Mononuclear cell (primary cell): ENCODE measurements around the gene IFI30. TPM values are rescaled to one million over a fixed set of nuclear protein-coding genes. Genes with fewer than 3 reads are reported as not detected.
"Not testable (repeated sequence)": the region's sequence is repeated elsewhere in the genome, so short reads cannot be mapped to it uniquely, and the experiment has no call there.

Experiments used
- H3K27me3 ChIP-seq: 2 replicates; pipeline ENCODE4 v1.6.0; 2011; ENCODE audit warnings: low read length, control low read depth; ENCODE audit not compliant: insufficient read depth
- H3K4me1 ChIP-seq: 2 replicates; pipeline ENCODE4 v1.5.1; 2011; ENCODE audit warnings: mild to moderate bottlenecking, low read length, control low read depth; ENCODE audit not compliant: insufficient read depth
- H3K4me3 ChIP-seq: 2 replicates; pipeline ENCODE4 v1.5.1; 2011; ENCODE audit warnings: mild to moderate bottlenecking, low read length, moderate library complexity
- H3K9me3 ChIP-seq: 2 replicates; pipeline ENCODE4 v1.5.1; 2011; ENCODE audit warnings: low read depth, mild to moderate bottlenecking, control low read depth, low read length
- total RNA-seq: library from RNA; depleted of rRNA; stranded (reverse); fragments of >200 nt; gene quantifications from one replicate; pipeline ENCODE4 v1.2.3, GENCODE V29; 2012

Gene IFI30
- total RNA-seq, 1 donor: 769 TPM

DNA sequence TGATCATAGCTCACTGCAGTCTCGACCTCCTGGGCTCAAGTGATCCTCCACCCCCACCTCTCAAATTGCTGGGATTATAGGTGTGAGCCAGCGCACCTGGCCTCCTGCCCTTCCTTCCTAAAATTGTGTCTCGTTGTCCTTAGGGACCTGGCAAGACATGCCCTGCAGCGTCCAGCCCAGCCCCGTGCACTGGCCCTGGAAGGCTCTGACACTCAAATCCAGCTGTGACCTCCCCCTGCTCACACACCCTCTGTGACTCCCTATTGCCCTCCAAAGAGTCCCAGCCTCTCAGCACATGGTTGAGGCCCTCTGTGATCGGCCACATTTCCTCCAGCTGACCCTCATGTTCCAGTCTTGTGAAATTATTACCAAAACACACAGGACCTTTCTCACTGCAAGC, 24.3 kb downstream of the IFI30 start:
- H3K4me3 ChIP-seq: no peak overlapping the region
- no peaks in the 10 kb centered on the region for H3K9me3 ChIP-seq
- H3K4me1 ChIP-seq: peaks cover 24% of the 10 kb centered on the region
- H3K27me3 ChIP-seq: no peaks in the 10 kb centered on the region

- Histone ChIP-seq H3K4me1 (peaks cover 27% of the 10 kb centered on the region), H3K4me3 (no peak overlapping the region), H3K27me3 (no peaks in the 10 kb centered on the region), H3K9me3 (no peaks in the 10 kb centered on the region)
Observed at GRCh38 chr19:18198374-18198773, 24.8 kb downstream of the IFI30 start.

DNA sequence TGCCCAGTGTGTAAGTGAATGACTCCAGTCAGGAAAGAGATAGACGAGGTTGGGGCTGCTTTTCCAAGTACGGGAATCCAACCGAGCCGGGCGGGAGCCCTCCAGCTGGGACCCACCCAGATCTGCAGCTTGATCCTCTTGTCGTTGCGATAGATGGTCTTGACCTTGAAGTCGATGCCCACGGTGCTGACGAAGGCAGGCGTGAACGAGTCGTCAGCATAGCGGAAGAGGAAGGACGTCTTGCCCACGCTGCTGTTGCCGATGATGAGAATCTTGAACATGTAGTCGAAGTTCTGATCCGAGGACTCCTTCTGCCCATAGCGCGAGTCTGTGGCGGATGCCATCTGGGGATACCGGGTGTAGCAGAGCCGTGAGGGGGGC, 28.8 kb downstream of the IFI30 start:
- H3K4me3 ChIP-seq: no peak overlapping the region
- no peaks in the 10 kb centered on the region for H3K9me3 ChIP-seq
- peaks cover 28% of the 10 kb centered on the region for H3K4me1 ChIP-seq
- no peaks in the 10 kb centered on the region for H3K27me3 ChIP-seq

- H3K4me1 ChIP-seq: peaks cover 28% of the 10 kb centered on the region
- H3K4me3 ChIP-seq: peak overlapping the region; percentile 56
- no peaks in the 10 kb centered on the region for H3K27me3 ChIP-seq
- H3K9me3 ChIP-seq: no peaks in the 10 kb centered on the region
Observed at GRCh38 chr19:18202778-18203407, 29.3 kb downstream of the IFI30 start.

- Histone ChIP-seq H3K27me3 (no peaks in the 10 kb centered on the region), H3K9me3 (no peaks in the 10 kb centered on the region), H3K4me1 (peaks cover 28% of the 10 kb centered on the region), H3K4me3 (peak overlapping the region; percentile 56)
Observed at GRCh38 chr19:18203408-18203862, 29.8 kb downstream of the IFI30 start.

DNA sequence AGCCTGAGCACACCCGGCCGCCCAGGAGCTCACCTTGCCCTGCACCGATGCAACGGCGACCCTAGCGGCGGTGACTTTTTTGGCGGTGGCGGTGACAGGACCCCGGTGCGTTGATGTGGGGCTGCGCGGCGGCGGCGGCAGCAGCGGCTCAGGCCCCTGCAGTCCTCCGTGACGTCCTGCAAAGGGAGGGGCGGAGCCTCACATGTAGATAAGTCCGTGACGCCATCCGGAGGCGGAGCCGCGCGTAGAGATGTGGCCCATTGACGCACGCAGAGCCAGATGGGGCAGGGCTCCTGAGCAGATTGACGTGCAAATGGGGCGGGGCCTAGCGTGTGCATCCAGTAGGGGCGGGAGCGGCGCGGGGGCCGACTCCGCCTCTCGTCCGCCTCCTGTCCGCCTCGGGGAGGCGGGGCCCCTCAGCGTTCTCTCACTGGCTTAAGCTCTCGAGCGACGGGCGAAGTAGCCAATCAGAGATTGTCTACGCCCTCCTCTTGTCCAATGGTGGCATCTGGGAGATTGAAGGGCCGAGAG, 30.3 kb downstream of the IFI30 start, which contains the start of gene RAB3A:
Gene RAB3A (minus strand): TSS at position 180 of the 531 bp plus-strand sequence. CDS start 1,302 bp downstream, outside the sequence.
- Histone ChIP-seq H3K4me1 (peaks cover 28% of the 10 kb centered on the region), H3K4me3 (peak within 1 kb of the TSS; percentile 56), H3K27me3 (peaks cover 3% of the 10 kb centered on the region), H3K9me3 (no peaks in the 10 kb centered on the region)

DNA sequence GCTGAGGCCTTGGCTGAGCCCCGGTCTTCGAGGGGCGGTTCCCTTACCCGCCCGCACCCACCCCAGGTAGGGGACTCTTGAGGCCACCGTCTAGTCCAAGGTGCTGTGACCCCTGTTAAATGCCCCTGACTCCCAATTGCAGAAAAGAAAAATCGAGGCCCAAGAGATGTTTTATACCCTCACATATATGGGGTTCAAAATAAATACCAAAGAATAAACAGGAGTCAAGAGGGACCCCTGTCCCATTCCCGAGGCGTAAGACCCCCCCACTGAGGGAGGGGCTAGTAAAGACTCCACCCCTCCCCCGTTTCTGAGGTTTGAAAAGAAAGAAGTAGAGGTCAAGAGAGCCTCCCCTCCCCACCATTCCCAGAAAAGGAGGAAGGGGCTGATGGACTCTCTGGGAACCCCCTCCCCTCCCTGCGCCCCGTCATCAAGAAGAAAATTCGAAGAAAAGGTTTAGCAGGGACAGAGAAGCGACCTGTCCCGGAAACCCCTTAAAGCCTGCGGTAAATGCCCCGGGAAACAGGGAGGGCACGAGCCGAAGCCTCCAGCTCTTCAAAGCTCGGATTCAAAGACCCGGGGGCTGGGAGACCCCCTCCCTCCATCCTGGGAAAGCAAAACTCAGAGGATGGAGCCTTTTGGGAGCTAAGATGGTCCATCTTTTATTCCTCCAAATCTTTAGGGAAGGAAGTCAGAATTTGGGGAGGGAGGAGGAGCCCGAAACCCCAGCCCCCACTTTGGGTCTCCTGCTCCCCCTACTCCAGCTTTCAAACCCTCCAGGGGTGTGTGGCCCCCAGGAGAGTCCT, 31.0 kb downstream of the IFI30 start:
- Histone ChIP-seq H3K9me3 (no peaks in the 10 kb centered on the region), H3K4me3 (peak overlapping the region; percentile 55), H3K4me1 (peaks cover 28% of the 10 kb centered on the region), H3K27me3 (peaks cover 3% of the 10 kb centered on the region)

- H3K4me3 ChIP-seq: peak overlapping the region; percentile 55
- H3K9me3 ChIP-seq: no peaks in the 10 kb centered on the region
- H3K27me3 ChIP-seq: peaks cover 3% of the 10 kb centered on the region
- peaks cover 28% of the 10 kb centered on the region for H3K4me1 ChIP-seq
Observed at GRCh38 chr19:18205200-18205892, 31.7 kb downstream of the IFI30 start.

- peaks cover 28% of the 10 kb centered on the region for H3K4me1 ChIP-seq
- peaks cover 3% of the 10 kb centered on the region for H3K27me3 ChIP-seq
- H3K9me3 ChIP-seq: no peaks in the 10 kb centered on the region
- H3K4me3 ChIP-seq: no peak overlapping the region
Observed at GRCh38 chr19:18206018-18206417, 32.4 kb downstream of the IFI30 start.

GRCh38 chr19:18208098-18208951, 34.7 kb downstream of the IFI30 start:
- Histone ChIP-seq H3K9me3 (no peaks in the 10 kb centered on the region), H3K27me3 (peaks cover 3% of the 10 kb centered on the region), H3K4me1 (peaks cover 18% of the 10 kb centered on the region), H3K4me3 (no peak overlapping the region)

DNA sequence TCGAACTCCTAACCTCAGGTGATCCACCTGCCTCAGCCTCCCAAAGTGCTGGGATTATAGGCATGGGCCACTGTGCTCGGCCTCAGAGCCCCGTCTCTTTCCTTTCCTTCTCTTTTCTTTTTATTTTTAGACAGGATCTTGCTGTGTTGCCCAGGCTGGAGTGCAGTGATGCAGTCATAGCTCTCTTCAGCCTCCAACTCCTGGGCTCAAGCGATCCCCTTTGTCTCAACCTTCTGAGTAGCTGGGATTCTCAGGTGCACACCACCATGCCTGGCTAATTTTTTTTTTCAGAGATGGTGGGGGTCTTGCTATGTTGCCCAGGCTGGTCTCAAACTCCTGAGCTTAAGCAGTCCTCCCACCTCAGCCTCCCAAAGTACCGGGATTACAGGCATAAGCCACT, 36.3 kb downstream of the IFI30 start:
- not testable (repeated sequence) for H3K4me1 ChIP-seq, H3K27me3 ChIP-seq, H3K4me3 ChIP-seq, H3K9me3 ChIP-seq

DNA sequence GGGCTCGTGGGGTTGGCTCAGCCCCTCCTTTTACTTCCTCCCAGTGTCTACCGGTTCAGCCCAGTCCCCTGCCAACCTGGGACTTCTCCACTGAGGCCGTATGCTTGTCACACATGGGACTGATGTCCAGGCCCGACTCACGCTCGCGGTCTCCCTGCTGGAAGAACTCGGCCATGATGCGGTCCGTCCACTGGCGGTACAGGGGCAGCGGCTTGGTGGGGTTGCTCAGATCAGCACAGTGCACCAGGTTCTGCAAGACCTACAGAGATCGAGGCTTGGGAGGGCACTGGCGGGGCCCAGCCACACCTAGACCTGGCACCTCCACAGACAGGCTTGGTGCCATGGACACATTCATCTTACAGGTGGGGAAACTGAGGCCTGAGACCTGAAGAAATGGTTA, 38.1 kb downstream of the IFI30 start:
- Histone ChIP-seq H3K4me1 (no peaks in the 10 kb centered on the region), H3K4me3 (no peak overlapping the region), H3K27me3 (peaks cover 3% of the 10 kb centered on the region), H3K9me3 (no peaks in the 10 kb centered on the region)

- no peaks in the 10 kb centered on the region for H3K9me3 ChIP-seq
- H3K4me3 ChIP-seq: no peak overlapping the region
- H3K27me3 ChIP-seq: no peaks in the 10 kb centered on the region
- H3K4me1 ChIP-seq: no peaks in the 10 kb centered on the region
Observed at GRCh38 chr19:18214779-18215433, 41.3 kb downstream of the IFI30 start.

DNA sequence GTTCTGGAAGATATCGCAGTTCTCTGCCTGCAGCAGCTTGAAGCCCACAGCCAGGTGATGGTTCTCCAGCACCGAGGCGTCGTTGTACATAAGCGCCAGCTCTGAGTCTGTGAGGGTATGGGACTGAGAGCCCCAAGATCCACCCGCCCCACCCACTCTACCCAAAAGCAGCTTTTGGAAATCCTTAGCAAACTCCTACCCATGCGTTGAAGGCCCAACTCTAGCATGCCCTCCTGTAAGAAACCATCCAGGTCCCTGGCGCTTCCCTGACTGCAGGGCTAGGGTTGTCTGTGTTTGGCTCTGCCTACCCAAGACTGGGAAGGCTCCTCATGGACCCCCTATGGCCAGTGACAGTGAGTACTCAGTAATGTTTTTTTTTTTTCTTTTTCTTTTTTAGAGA, 43.2 kb downstream of the IFI30 start:
- Histone ChIP-seq H3K4me1 (no peaks in the 10 kb centered on the region), H3K27me3 (peaks cover 4% of the 10 kb centered on the region), H3K9me3 (no peaks in the 10 kb centered on the region), H3K4me3 (no peak overlapping the region)
